GM20000 (cell line): ENCODE data around the gene NCSTN.

ENCODE experiments used
- DNase-seq: peaks from one replicate; pipeline ENCODE4 v3.0.0; 2012; ENCODE audit warnings: low spot score
- CTCF ChIP-seq: IDR thresholded peaks from 2 replicates; pipeline ENCODE4 v1.5.1; 2012; ENCODE audit warnings: mild to moderate bottlenecking, control low read depth; ENCODE audit errors: extremely low read depth, missing control alignments

Gene NCSTN

GRCh38 chr1:160400223-160400645 is 57.1 kb downstream of the NCSTN start, which contains the start of gene VANGL2:
Gene VANGL2, plus strand, starts transcription at chr1:160400564. Its CDS starts 15,274 bp downstream, at chr1:160415838.
- no peak for TF ChIP-seq CTCF
- peak; percentile 80 for DNase-seq

GRCh38 chr1:160400646-160401486 is 57.7 kb downstream of the NCSTN start:
- TF ChIP-seq CTCF: no peak
- peak; percentile 57 for DNase-seq

- TF ChIP-seq CTCF: no peak
- no peak for DNase-seq
These were observed 58.3 kb downstream of the NCSTN start for GRCh38 chr1:160401487-160401805.

GRCh38 chr1:160402001-160402795 is 59.0 kb downstream of the NCSTN start:
- TF ChIP-seq CTCF: no peak
- DNase-seq: no peak

- no peak for TF ChIP-seq CTCF
- DNase-seq: no peak
These were observed 60.1 kb downstream of the NCSTN start for GRCh38 chr1:160403244-160403643.

GRCh38 chr1:160404094-160404493 is 60.9 kb downstream of the NCSTN start:
- no peak for TF ChIP-seq CTCF
- no peak for DNase-seq

- no peak for DNase-seq
- no peak for TF ChIP-seq CTCF
These were observed 62.2 kb downstream of the NCSTN start for GRCh38 chr1:160405331-160405877.
